IMR-90 (cell line): ENCODE results near the gene ZGRF1. TPM values are rescaled to one million over a fixed set of nuclear protein-coding genes. Genes with fewer than 3 reads are reported as not detected.

Experiments used
- ATAC-seq: fragments of 200-7000 bp; cut with Tn5 transposase; 2 replicates; pipeline ENCODE4 v1.9.1; 2020; ENCODE audit warnings: low read depth, mild to moderate bottlenecking, moderate library complexity
- BruUV-seq: library from RNA; stranded (reverse); fragments of 400-500 nt; replicated peaks from 2 replicates; lab custom pipeline; 2021; lab: Mats Ljungman, UMichigan
- CTCF ChIA-PET: fragments of 300-600 bp; formaldehyde crosslinking; extraction: SDS; loops from one replicate; lab custom pipeline; 2021; ENCODE audit warnings: antibody characterized with exemption; lab: Yijun Ruan, JAX
- POLR2A ChIA-PET: fragments of 300-600 bp; sonication (Branson Sonifier 250); formaldehyde crosslinking; loops from one replicate; lab custom pipeline; 2022; ENCODE audit warnings: antibody characterized with exemption; ENCODE audit not compliant: unreplicated experiment; lab: Charles Lee
- DNase-seq: peaks from one replicate; pipeline ENCODE4 v3.0.0; 2013
- H2AFZ ChIP-seq: replicated peaks from 2 replicates; pipeline ENCODE3; 2013; ENCODE audit warnings: low read length, mild to moderate bottlenecking; ENCODE audit not compliant: poor library complexity
- H2AK5ac ChIP-seq: 2 replicates; pipeline ENCODE4 v1.6.1; 2013; ENCODE audit warnings: low read depth, low read length, inconsistent platforms
- H2AK9ac ChIP-seq: replicated peaks from 2 replicates; pipeline ENCODE3; 2013; ENCODE audit warnings: mild to moderate bottlenecking, low read depth, low read length, moderate library complexity; ENCODE audit not compliant: poor library complexity
- H2BK120ac ChIP-seq: 2 replicates; pipeline ENCODE4 v1.6.1; 2013; ENCODE audit warnings: low read depth, low read length, inconsistent platforms
- H2BK15ac ChIP-seq: 3 replicates; pipeline ENCODE4 v1.6.1; 2013; ENCODE audit warnings: low read depth, low read length, inconsistent platforms
- H2BK20ac ChIP-seq: 2 replicates; pipeline ENCODE4 v1.6.1; 2013; ENCODE audit warnings: low read depth, mild to moderate bottlenecking, inconsistent platforms, low read length, moderate library complexity
- H2BK5ac ChIP-seq: 2 replicates; pipeline ENCODE4 v1.6.1; 2013; ENCODE audit warnings: mild to moderate bottlenecking, low read depth, low read length, inconsistent platforms; ENCODE audit not compliant: poor library complexity, severe bottlenecking
- H3K14ac ChIP-seq: replicated peaks from 2 replicates; pipeline ENCODE4 v1.6.1; 2013; ENCODE audit warnings: low read depth, low read length, inconsistent platforms
- H3K18ac ChIP-seq: 2 replicates; pipeline ENCODE4 v1.6.1; 2013; ENCODE audit warnings: low read depth, low read length, control low read depth
- H3K23ac ChIP-seq: 2 replicates; pipeline ENCODE4 v1.6.1; 2013; ENCODE audit warnings: low read depth, low read length, inconsistent platforms
- H3K27ac ChIP-seq: 2 replicates; pipeline ENCODE4 v1.5.1; 2013; ENCODE audit warnings: mild to moderate bottlenecking, control low read depth, low read length; ENCODE audit not compliant: insufficient read depth
- H3K27me3 ChIP-seq: 2 replicates; pipeline ENCODE4 v1.6.1; 2013; ENCODE audit warnings: low read length; ENCODE audit not compliant: control insufficient read depth, insufficient read depth
- H3K36me3 ChIP-seq: 2 replicates; pipeline ENCODE4 v1.6.1; 2013; ENCODE audit warnings: low read length, mixed read lengths; ENCODE audit not compliant: control insufficient read depth, insufficient read depth
- H3K4ac ChIP-seq: 2 replicates; pipeline ENCODE4 v1.6.1; 2013; ENCODE audit warnings: low read depth, low read length, inconsistent platforms
- H3K4me1 ChIP-seq: 2 replicates; pipeline ENCODE4 v1.6.1; 2013; ENCODE audit warnings: low read length, mixed read lengths; ENCODE audit not compliant: control insufficient read depth, insufficient read depth
- H3K4me2 ChIP-seq: 2 replicates; pipeline ENCODE4 v1.6.1; 2013; ENCODE audit warnings: low read depth, mild to moderate bottlenecking, control low read depth, low read length, moderate library complexity
- H3K4me3 ChIP-seq: 2 replicates; pipeline ENCODE4 v1.5.1; 2013; ENCODE audit warnings: low read depth, mild to moderate bottlenecking, control low read depth, low read length, moderate library complexity; ENCODE audit not compliant: insufficient read depth
- H3K56ac ChIP-seq: 2 replicates; pipeline ENCODE4 v1.6.1; 2013; ENCODE audit warnings: low read length, inconsistent platforms; ENCODE audit not compliant: insufficient read depth; ENCODE audit errors: extremely low read depth
- H3K79me1 ChIP-seq, 2 experiments: 2 replicates each; pipeline ENCODE4 v1.6.1; 2013; ENCODE audit warnings: low read length in 2 of 2, inconsistent platforms in 1 of 2, low read depth in 1 of 2
- H3K9ac ChIP-seq: 2 replicates; pipeline ENCODE4 v1.6.1; 2013; ENCODE audit warnings: low read depth, low read length, control low read depth
- H3K9me1 ChIP-seq: 2 replicates; pipeline ENCODE4 v1.6.1; 2013; ENCODE audit warnings: low read length, inconsistent platforms; ENCODE audit not compliant: insufficient read depth
- H3K9me3 ChIP-seq: 2 replicates; pipeline ENCODE4 v1.6.1; 2013; ENCODE audit warnings: low read length; ENCODE audit not compliant: control insufficient read depth, insufficient read depth
- H4K20me1 ChIP-seq: 2 replicates; pipeline ENCODE4 v1.6.1; 2013; ENCODE audit warnings: low read length, inconsistent platforms; ENCODE audit not compliant: insufficient read depth
- H4K5ac ChIP-seq: 2 replicates; pipeline ENCODE4 v1.6.1; 2013; ENCODE audit warnings: mild to moderate bottlenecking, low read depth, low read length, control low read depth
- H4K8ac ChIP-seq, 2 experiments: 2 replicates each; pipeline ENCODE4 v1.6.1; 2013; ENCODE audit warnings: low read depth in 2 of 2, low read length in 2 of 2, control low read depth in 1 of 2, inconsistent platforms in 1 of 2
- H4K91ac ChIP-seq: 2 replicates; pipeline ENCODE4 v1.6.1; 2013; ENCODE audit warnings: low read depth, low read length, inconsistent platforms; ENCODE audit not compliant: insufficient read depth
- BHLHE40 ChIP-seq: fragments of 150-350 bp; IDR thresholded peaks from 2 replicates; pipeline ENCODE4 v1.6.1; 2016; ENCODE audit warnings: mild to moderate bottlenecking, low read depth, low read length
- CEBPB ChIP-seq: IDR thresholded peaks from 2 replicates; pipeline ENCODE4 v1.6.1; 2012; ENCODE audit warnings: low read depth, low read length, improper control_type of control experiment
- FOS ChIP-seq: fragments of 150-350 bp; IDR thresholded peaks from 2 replicates; pipeline ENCODE4 v1.6.1; 2016; ENCODE audit warnings: low read depth, low read length
- MAFK ChIP-seq: IDR thresholded peaks from 2 replicates; pipeline ENCODE4 v1.6.1; 2012; ENCODE audit warnings: low read depth, low read length, improper control_type of control experiment
- RCOR1 ChIP-seq: IDR thresholded peaks from 2 replicates; pipeline ENCODE4 v1.6.1; 2012; ENCODE audit warnings: mild to moderate bottlenecking, low read length, improper control_type of control experiment; ENCODE audit not compliant: insufficient replicate concordance
- RFX5 ChIP-seq: IDR thresholded peaks from 2 replicates; pipeline ENCODE4 v1.8.0; 2012; ENCODE audit warnings: low read depth, mild to moderate bottlenecking, low read length, moderate library complexity
- WGBS, 2 experiments: methylation state at CpG; one replicate each; pipeline versions ENCODE4 v1.1.5 to v1.1.7; 2013; ENCODE audit warnings: missing lambda C conversion rate in 2 of 2; ENCODE audit not compliant: insufficient read length in 1 of 2; ENCODE audit errors: extremely low coverage in 2 of 2; 5-methylcytosine and 5-hydroxymethylcytosine counted together
- dilution Hi-C: fragments of 300-500 bp; cut with HindIII; formaldehyde crosslinking; loops from one replicate; pipeline ENCODE4 v1.14.3; 2018; ENCODE audit warnings: low sequenced_read_pairs; ENCODE audit not compliant: unreplicated experiment
- in situ Hi-C: fragments of 300-500 bp; cut with MboI; formaldehyde crosslinking; loops from 3 replicates; pipeline ENCODE4 v1.14.3; 2019; ENCODE audit warnings: low sequenced_read_pairs, inconsistent platforms, mixed read lengths
- intact Hi-C: fragments of 100-400 bp; cut with micrococcal nuclease; formaldehyde crosslinking; loops from 2 replicates; pipeline ENCODE4 v1.10.0; 2022
- polyA plus RNA-seq, 3 experiments: library from polyadenylated mRNA; depleted of rRNA; stranded (reverse); fragments of >200 nt; gene quantifications; 2 replicates each; pipeline ENCODE4 v1.2.3, GENCODE V29; 2012; ENCODE audit warnings: low replicate concordance in 1 of 3
- total RNA-seq: library from RNA; depleted of rRNA; stranded (reverse); fragments of >200 nt; gene quantifications from 2 replicates; pipeline ENCODE4 v1.2.3, GENCODE V29; 2012

The ZGRF1 gene
- total and polyA plus RNA-seq, 2 of the 4 experiments (the other 2 are of a cell fraction): 2.8 to 5.6 TPM

DNA sequence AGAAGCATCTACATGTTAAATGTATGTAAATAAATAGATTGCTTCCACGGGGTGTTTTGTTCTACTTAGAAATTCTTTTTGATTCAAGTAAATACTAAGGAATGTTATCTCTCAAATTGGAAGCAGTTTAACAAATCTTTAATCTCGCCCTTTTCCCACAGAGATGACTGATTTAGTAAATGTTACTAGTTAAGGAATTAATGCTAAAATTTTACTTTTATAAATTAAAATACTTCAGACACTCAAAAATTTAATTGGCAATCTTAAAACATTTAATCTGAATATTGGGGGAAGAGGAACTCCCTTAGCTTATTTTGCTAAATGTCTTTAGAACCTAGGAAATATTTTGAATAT, 12.3 kb upstream of the ZGRF1 start:
- intact Hi-C loops (no loop called here), dilution Hi-C loops (no loop called here), in situ Hi-C loops (loop anchor here (25.0 kb wide), 1 partner anchor 288 kb away; no protein-coding TSS in a partner anchor)
- no TSS peak for BruUV-seq
- Histone ChIP-seq H2BK5ac (no peak overlapping the region), H3K4me1 (no peaks in the 10 kb centered on the region), H4K91ac (no peak overlapping the region), H3K27ac (no peak overlapping the region), H3K9me3 (no peaks in the 10 kb centered on the region), H2AFZ (no peak overlapping the region), H2AK5ac (no peak overlapping the region), H4K5ac (no peak overlapping the region), H3K14ac (no peak overlapping the region), H3K18ac (no peak overlapping the region), H4K20me1 (no peaks in the 10 kb centered on the region), H3K4me2 (no peak overlapping the region), H2BK20ac (no peak overlapping the region), H3K27me3 (no peaks in the 10 kb centered on the region), H2BK15ac (no peak overlapping the region), H3K23ac (no peak overlapping the region), H2BK120ac (no peak overlapping the region), H3K9me1 (no peaks in the 10 kb centered on the region), H2AK9ac (no peak overlapping the region), H3K36me3 (peaks cover 26% of the 10 kb centered on the region), H3K79me1 (no peaks in the 10 kb centered on the region), H3K9ac (no peak overlapping the region), H3K4ac (no peak overlapping the region), H4K8ac (no peak overlapping the region), H3K56ac (no peak overlapping the region), H3K4me3 (no peak overlapping the region)
- TF ChIP-seq MAFK (no peak), BHLHE40 (no peak), RCOR1 (no peak), RFX5 (no peak), FOS (no peak), CEBPB (no peak)
- WGBS, 2 experiments: no CpG with 5 or more reads among the region's 2 CpGs
- ChIA-PET CTCF (no interaction called here), POLR2A (no interaction called here)
- ATAC-seq: no peak
- no peak for DNase-seq
